HepG2 (cell line): Measurements from ENCODE around the gene ZDHHC14. TPM values are rescaled to one million over a fixed set of nuclear protein-coding genes. Genes with fewer than 3 reads are reported as not detected.

Experiments used
- ATAC-seq: fragments of 200-7000 bp; cut with Tn5 transposase; 3 replicates; pipeline ENCODE4 v1.9.1; 2020; ENCODE audit warnings: mild to moderate bottlenecking, moderate library complexity
- BruUV-seq: library from RNA; stranded (reverse); fragments of 400-500 nt; replicated peaks from 2 replicates; lab custom pipeline; 2021; lab: Mats Ljungman, UMichigan
- CTCF ChIA-PET: fragments of 300-600 bp; formaldehyde crosslinking; extraction: SDS; loops from one replicate; lab custom pipeline; 2021; ENCODE audit warnings: low total read pairs, inconsistent platforms, low intra/inter-chr PET ratio; lab: Yijun Ruan, JAX
- POLR2A ChIA-PET: fragments of 350-600 bp; sonication (Branson Sonifier 250); formaldehyde crosslinking; loops from one replicate; lab custom pipeline; 2020; ENCODE audit warnings: antibody characterized with exemption, inconsistent platforms; lab: Yijun Ruan, JAX
- DNase-seq: peaks from one replicate; pipeline ENCODE4 v3.0.0-alpha.2; 2015; ENCODE audit warnings: low spot score
- FAIRE-seq: peaks from 3 replicates; lab custom pipeline; 2011; peaks lifted over from hg19 to GRCh38; lab: Jason Lieb, UNC
- H2AFZ ChIP-seq: one replicate; pipeline ENCODE4 v1.6.1; 2011; ENCODE audit warnings: low read length, inconsistent platforms
- H3K27ac ChIP-seq: fragments of 300-600 bp; 3 replicates; pipeline ENCODE4 v1.8.0; 2011; ENCODE audit warnings: mixed run types, mild to moderate bottlenecking, mixed read lengths, low read length, inconsistent platforms; ENCODE audit not compliant: insufficient read depth; ENCODE audit errors: extremely low read length
- H3K27me3 ChIP-seq, 2 experiments: fragments of 200-600 bp in 1 of 2; 2 replicates in 1 of 2; 3 replicates in 1 of 2; pipeline versions ENCODE4 v1.6.0 to v1.8.0; 2011; ENCODE audit warnings: low read length in 2 of 2, mild to moderate bottlenecking in 2 of 2, moderate library complexity in 2 of 2, inconsistent platforms in 1 of 2; ENCODE audit not compliant: insufficient read depth in 2 of 2, control insufficient read depth in 1 of 2
- H3K36me3 ChIP-seq, 2 experiments: fragments of 200-600 bp in 1 of 2; replicated peaks in 1 of 2; 2 replicates in 1 of 2; 3 replicates in 1 of 2; pipeline versions ENCODE4 v1.5.1 to v1.8.0; 2011; ENCODE audit warnings: low read length in 2 of 2, inconsistent platforms in 1 of 2; ENCODE audit not compliant: insufficient read depth in 2 of 2, control insufficient read depth in 1 of 2
- H3K4me1 ChIP-seq: 2 replicates; pipeline ENCODE4 v1.5.1; 2012; ENCODE audit warnings: low read length, inconsistent platforms; ENCODE audit not compliant: insufficient read depth
- H3K4me2 ChIP-seq: 2 replicates; pipeline ENCODE4 v1.6.0; 2011; ENCODE audit warnings: low read depth, low read length, inconsistent platforms
- H3K4me3 ChIP-seq, 3 experiments: fragments of 200-600 bp in 1 of 3; sonication (generic), shearing (Covaris generic) in 1 of 3; replicated peaks in 1 of 3; 2 replicates each; pipeline ENCODE4 v1.5.1; 2011 to 2016; ENCODE audit warnings: low read length in 3 of 3, inconsistent platforms in 2 of 3, low read depth in 2 of 3, mild to moderate bottlenecking in 2 of 3, control low read depth in 1 of 3, mixed read lengths in 1 of 3; ENCODE audit not compliant: insufficient read depth in 1 of 3
- H3K79me2 ChIP-seq: one replicate; pipeline ENCODE4 v1.6.1; 2011; ENCODE audit warnings: low read length, inconsistent platforms; ENCODE audit not compliant: insufficient read depth
- H3K9ac ChIP-seq: 2 replicates; pipeline ENCODE4 v1.6.0; 2011; ENCODE audit warnings: mild to moderate bottlenecking, low read depth, low read length, inconsistent platforms; ENCODE audit not compliant: insufficient read depth
- H3K9me3 ChIP-seq: 2 replicates; pipeline ENCODE4 v1.5.1; 2012; ENCODE audit warnings: mild to moderate bottlenecking, low read length
- H4K20me1 ChIP-seq: 2 replicates; pipeline ENCODE4 v1.6.0; 2011; ENCODE audit warnings: inconsistent platforms, mild to moderate bottlenecking, low read length, moderate library complexity; ENCODE audit not compliant: insufficient read depth
- ATF1 ChIP-seq: IDR thresholded peaks from 2 replicates; pipeline ENCODE4 v1.6.1; 2016; ENCODE audit warnings: mild to moderate bottlenecking, control low read depth
- HIVEP1 ChIP-seq: sonication (generic); formaldehyde crosslinking; IDR thresholded peaks from 2 replicates; pipeline ENCODE4 v1.4.0; 2020; ENCODE audit warnings: mild to moderate bottlenecking, missing genetic modification reagents
- NCOA1 ChIP-seq: sonication (generic); formaldehyde crosslinking; IDR thresholded peaks from 2 replicates; pipeline ENCODE4 v1.9.0; 2021; ENCODE audit warnings: missing genetic modification reagents
- ZC3H13 ChIP-seq: sonication (generic); formaldehyde crosslinking; IDR thresholded peaks from 2 replicates; pipeline ENCODE4 v1.8.1; 2023; ENCODE audit warnings: mild to moderate bottlenecking, missing genetic modification reagents, moderate library complexity
- ZMYM3 ChIP-seq: sonication (generic); formaldehyde crosslinking; IDR thresholded peaks from 2 replicates; pipeline ENCODE4 v1.5.1; 2020; ENCODE audit warnings: mild to moderate bottlenecking, missing genetic modification reagents
- ZNF33B ChIP-seq: sonication (generic); formaldehyde crosslinking; IDR thresholded peaks from 2 replicates; pipeline ENCODE4 v1.5.1; 2020; ENCODE audit warnings: mild to moderate bottlenecking, missing genetic modification reagents
- ZNF367 ChIP-seq: sonication (generic); formaldehyde crosslinking; IDR thresholded peaks from 2 replicates; pipeline ENCODE4 v1.4.0; 2020; ENCODE audit warnings: missing genetic modification reagents, borderline replicate concordance
- ZNF451 ChIP-seq: sonication (generic); formaldehyde crosslinking; IDR thresholded peaks from 2 replicates; pipeline ENCODE4 v1.5.0; 2020; ENCODE audit warnings: mild to moderate bottlenecking, missing genetic modification reagents
- ZNF547 ChIP-seq: sonication (generic); formaldehyde crosslinking; IDR thresholded peaks from 2 replicates; pipeline ENCODE4 v1.5.1; 2020; ENCODE audit warnings: mild to moderate bottlenecking, missing genetic modification reagents
- ZNF839 ChIP-seq: sonication (generic); formaldehyde crosslinking; IDR thresholded peaks from 2 replicates; pipeline ENCODE4 v1.4.0; 2020; ENCODE audit warnings: missing genetic modification reagents, mild to moderate bottlenecking, borderline replicate concordance
- whole genome bisulfite sequencing: methylation state at CpG from one replicate; pipeline ENCODE4 v1.1.6; 2017; ENCODE audit warnings: low lambda C conversion rate; 5-methylcytosine and 5-hydroxymethylcytosine counted together
- in situ Hi-C: cut with HindIII; loops from 2 replicates; pipeline ENCODE4 v1.10.0; 2017; ENCODE audit warnings: low pct_unique_long_range_greater_than_20kb; ENCODE audit not compliant: extremely low pct_ligation_motif_present
- intact Hi-C: fragments of 100-400 bp; cut with micrococcal nuclease; formaldehyde crosslinking; loops from one replicate; pipeline ENCODE4 v1.10.0; 2022; ENCODE audit not compliant: unreplicated experiment
- polyA plus RNA-seq, 8 experiments: library from polyadenylated mRNA; depleted of rRNA in 3 of 8; stranded (reverse) in 7 of 8; unstranded in 1 of 8; fragments of >200 nt; fragmentation: Illumina TruSeq in 4 of 8; extraction: Trizol in 4 of 8; gene quantifications; 2 replicates each; pipeline versions ENCODE4 v1.2.1 to v1.2.3, GENCODE V29; 2011 to 2016; ENCODE audit warnings: low read depth in 4 of 8, missing spikeins in 1 of 8, mixed read lengths in 1 of 8; ENCODE audit not compliant: insufficient read depth in 1 of 8
- total RNA-seq, 5 experiments: library from RNA; depleted of rRNA; stranded (reverse); fragments of >200 nt; fragmentation: Illumina TruSeq; extraction: Trizol; gene quantifications; 2 replicates each; pipeline ENCODE4 v1.2.3, GENCODE V29; 2016; ENCODE audit warnings: low read depth in 1 of 5
- TF ChIP-seq, protein P1 (sequence below): sonication (generic); formaldehyde crosslinking; IDR thresholded peaks from 2 replicates; pipeline ENCODE4 v1.5.0; 2020; ENCODE audit warnings: missing genetic modification reagents
- TF ChIP-seq, protein P2 (sequence below): sonication (generic); formaldehyde crosslinking; IDR thresholded peaks from 2 replicates; pipeline ENCODE4 v1.8.0; 2023; ENCODE audit warnings: mild to moderate bottlenecking, missing genetic modification reagents
- TF ChIP-seq, protein P3 (sequence below): sonication (generic); formaldehyde crosslinking; IDR thresholded peaks from 2 replicates; pipeline ENCODE4 v1.5.1; 2020; ENCODE audit warnings: mild to moderate bottlenecking, missing genetic modification reagents, moderate library complexity
- TF ChIP-seq, protein P4 (sequence below): sonication (generic); formaldehyde crosslinking; IDR thresholded peaks from 2 replicates; pipeline ENCODE4 v1.8.1; 2022; ENCODE audit warnings: low read depth, mild to moderate bottlenecking, missing genetic modification reagents

Gene ZDHHC14
- total and polyA plus RNA-seq, 2 of the 13 experiments (the other 11 are each of a cell fraction or from before 2014, with no cell fraction given), result 3.7 to 9.5 TPM

GRCh38 chr6:157460182-157460999 lies 79.4 kb downstream of the ZDHHC14 start:
- intact Hi-C loops, result loop anchor here (2.0 kb wide), 1 partner anchor 70 kb away; no protein-coding TSS in a partner anchor
- Histone ChIP-seq H4K20me1 (no peaks in the 10 kb centered on the region), H3K27me3 (no peaks in the 10 kb centered on the region), H2AFZ (no peak overlapping the region), H3K4me1 (peaks cover 19% of the 10 kb centered on the region), H3K4me3 (no peak overlapping the region; a peak in 1 of 6 replicates), H3K4me2 (peak overlapping the region; percentile 48), H3K9ac (no peak overlapping the region), H3K79me2 (no peaks in the 10 kb centered on the region), H3K36me3 (no peaks in the 10 kb centered on the region), H3K27ac (peak overlapping the region; percentile 30), H3K9me3 (no peaks in the 10 kb centered on the region)
- CTCF ChIA-PET, result no interaction called here
- POLR2A ChIA-PET, result interaction anchor here (0.6 kb wide), 1 partner anchor 26 kb away, joined by 3 read pairs; no protein-coding TSS in a partner anchor
- BruUV-seq, result no TSS peak
- ATAC-seq, result no peak; the same call in 1 of the 3 replicates
- 69% methylated on average over 8 of the region's 9 CpGs for WGBS
- FAIRE-seq, result no peak
- in situ Hi-C loops, result no loop called here
- DNase-seq, result no peak
- TF ChIP-seq, protein P1, sequence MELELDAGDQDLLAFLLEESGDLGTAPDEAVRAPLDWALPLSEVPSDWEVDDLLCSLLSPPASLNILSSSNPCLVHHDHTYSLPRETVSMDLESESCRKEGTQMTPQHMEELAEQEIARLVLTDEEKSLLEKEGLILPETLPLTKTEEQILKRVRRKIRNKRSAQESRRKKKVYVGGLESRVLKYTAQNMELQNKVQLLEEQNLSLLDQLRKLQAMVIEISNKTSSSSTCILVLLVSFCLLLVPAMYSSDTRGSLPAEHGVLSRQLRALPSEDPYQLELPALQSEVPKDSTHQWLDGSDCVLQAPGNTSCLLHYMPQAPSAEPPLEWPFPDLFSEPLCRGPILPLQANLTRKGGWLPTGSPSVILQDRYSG (CRISPR knock-in tag), result no peak
- TF ChIP-seq ZNF547 (CRISPR knock-in tag) (0 out of 2 replicates have a peak, but pooled peaks have one; percentile 28), ZNF367 (no peak), ZNF839 (CRISPR knock-in tag) (no peak), ZC3H13 (CRISPR knock-in tag) (no peak), ZNF451 (CRISPR knock-in tag) (no peak), ZMYM3 (CRISPR knock-in tag) (no peak), ATF1 (CRISPR knock-in tag) (0 out of 2 replicates have a peak, but pooled peaks have one; percentile 28), NCOA1 (CRISPR knock-in tag) (no peak), HIVEP1 (CRISPR knock-in tag) (no peak), ZNF33B (CRISPR knock-in tag) (0 out of 2 replicates have a peak, but pooled peaks have one; percentile 33)
- TF ChIP-seq, protein P2, sequence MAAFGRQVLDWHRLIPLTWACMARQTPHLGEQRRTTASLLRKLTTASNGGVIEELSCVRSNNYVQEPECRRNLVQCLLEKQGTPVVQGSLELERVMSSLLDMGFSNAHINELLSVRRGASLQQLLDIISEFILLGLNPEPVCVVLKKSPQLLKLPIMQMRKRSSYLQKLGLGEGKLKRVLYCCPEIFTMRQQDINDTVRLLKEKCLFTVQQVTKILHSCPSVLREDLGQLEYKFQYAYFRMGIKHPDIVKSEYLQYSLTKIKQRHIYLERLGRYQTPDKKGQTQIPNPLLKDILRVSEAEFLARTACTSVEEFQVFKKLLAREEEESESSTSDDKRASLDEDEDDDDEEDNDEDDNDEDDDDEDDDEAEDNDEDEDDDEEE (CRISPR knock-in tag), result no peak
- TF ChIP-seq, protein P3, sequence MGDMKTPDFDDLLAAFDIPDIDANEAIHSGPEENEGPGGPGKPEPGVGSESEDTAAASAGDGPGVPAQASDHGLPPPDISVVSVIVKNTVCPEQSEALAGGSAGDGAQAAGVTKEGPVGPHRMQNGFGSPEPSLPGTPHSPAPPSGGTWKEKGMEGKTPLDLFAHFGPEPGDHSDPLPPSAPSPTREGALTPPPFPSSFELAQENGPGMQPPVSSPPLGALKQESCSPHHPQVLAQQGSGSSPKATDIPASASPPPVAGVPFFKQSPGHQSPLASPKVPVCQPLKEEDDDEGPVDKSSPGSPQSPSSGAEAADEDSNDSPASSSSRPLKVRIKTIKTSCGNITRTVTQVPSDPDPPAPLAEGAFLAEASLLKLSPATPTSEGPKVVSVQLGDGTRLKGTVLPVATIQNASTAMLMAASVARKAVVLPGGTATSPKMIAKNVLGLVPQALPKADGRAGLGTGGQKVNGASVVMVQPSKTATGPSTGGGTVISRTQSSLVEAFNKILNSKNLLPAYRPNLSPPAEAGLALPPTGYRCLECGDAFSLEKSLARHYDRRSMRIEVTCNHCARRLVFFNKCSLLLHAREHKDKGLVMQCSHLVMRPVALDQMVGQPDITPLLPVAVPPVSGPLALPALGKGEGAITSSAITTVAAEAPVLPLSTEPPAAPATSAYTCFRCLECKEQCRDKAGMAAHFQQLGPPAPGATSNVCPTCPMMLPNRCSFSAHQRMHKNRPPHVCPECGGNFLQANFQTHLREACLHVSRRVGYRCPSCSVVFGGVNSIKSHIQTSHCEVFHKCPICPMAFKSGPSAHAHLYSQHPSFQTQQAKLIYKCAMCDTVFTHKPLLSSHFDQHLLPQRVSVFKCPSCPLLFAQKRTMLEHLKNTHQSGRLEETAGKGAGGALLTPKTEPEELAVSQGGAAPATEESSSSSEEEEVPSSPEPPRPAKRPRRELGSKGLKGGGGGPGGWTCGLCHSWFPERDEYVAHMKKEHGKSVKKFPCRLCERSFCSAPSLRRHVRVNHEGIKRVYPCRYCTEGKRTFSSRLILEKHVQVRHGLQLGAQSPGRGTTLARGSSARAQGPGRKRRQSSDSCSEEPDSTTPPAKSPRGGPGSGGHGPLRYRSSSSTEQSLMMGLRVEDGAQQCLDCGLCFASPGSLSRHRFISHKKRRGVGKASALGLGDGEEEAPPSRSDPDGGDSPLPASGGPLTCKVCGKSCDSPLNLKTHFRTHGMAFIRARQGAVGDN, result peak; percentile 49
- TF ChIP-seq, protein P4, sequence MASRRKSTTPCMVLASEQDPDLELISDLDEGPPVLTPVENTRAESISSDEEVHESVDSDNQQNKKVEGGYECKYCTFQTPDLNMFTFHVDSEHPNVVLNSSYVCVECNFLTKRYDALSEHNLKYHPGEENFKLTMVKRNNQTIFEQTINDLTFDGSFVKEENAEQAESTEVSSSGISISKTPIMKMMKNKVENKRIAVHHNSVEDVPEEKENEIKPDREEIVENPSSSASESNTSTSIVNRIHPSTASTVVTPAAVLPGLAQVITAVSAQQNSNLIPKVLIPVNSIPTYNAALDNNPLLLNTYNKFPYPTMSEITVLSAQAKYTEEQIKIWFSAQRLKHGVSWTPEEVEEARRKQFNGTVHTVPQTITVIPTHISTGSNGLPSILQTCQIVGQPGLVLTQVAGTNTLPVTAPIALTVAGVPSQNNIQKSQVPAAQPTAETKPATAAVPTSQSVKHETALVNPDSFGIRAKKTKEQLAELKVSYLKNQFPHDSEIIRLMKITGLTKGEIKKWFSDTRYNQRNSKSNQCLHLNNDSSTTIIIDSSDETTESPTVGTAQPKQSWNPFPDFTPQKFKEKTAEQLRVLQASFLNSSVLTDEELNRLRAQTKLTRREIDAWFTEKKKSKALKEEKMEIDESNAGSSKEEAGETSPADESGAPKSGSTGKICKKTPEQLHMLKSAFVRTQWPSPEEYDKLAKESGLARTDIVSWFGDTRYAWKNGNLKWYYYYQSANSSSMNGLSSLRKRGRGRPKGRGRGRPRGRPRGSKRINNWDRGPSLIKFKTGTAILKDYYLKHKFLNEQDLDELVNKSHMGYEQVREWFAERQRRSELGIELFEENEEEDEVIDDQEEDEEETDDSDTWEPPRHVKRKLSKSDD (CRISPR knock-in tag), result no peak
